C1 segment of cervical spinal cord (tissue), 14 donors: ENCODE results near the gene EVI5.
A peak's percentile ranks its signal among the peaks of the same experiment; 100 is the strongest.
"Not testable (repeated sequence)": the region's sequence is repeated elsewhere in the genome, so short reads cannot be mapped to it uniquely, and the experiment has no call there.

Source experiments
- DNase-seq, 14 donors: peaks; one replicate each; lab custom pipeline; 2025; lab: John Stamatoyannopoulos, UW

The EVI5 gene

DNA sequence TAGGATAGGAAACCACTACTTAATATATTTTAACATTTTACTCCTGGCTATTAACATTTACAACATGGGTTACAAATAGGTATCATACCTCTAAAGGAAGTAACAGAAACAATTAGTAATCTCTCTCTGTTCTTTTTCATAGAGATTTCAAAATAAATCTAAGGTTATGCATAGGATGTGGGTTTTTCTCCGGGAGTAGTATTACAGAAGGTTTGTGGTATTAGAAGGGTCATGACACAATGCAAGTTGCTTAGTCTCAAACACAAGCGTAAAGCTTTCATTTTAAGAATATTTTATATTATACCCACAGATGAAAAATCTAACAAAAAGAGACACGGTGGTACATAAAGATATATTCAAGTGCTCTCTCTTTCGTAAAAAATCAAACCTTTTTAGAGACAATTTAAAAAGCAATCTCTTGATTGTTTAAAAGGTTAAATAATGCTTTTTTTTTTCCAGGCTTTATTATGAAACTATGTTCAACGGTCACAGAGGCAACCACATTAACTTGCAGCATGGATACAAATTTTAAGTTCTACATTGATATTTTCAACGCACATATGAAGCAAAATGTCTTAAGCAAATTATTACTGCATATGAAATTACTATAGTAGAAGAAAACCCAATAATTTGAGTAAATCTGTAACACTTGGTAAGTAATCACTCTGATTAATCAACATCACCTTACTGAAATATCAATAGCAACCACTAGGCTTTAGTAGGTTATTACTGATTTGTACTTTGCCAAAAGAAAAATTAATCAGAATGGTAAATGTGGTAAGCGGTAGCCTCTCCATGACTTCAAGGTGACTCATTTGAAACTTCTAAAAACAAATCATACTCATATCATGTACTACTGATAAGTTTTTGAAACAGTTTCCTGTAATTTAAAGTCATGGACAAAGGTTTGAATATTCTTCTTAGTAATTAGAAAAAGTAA is 200.8 kb downstream of the EVI5 start:
- no peak for DNase-seq

DNA sequence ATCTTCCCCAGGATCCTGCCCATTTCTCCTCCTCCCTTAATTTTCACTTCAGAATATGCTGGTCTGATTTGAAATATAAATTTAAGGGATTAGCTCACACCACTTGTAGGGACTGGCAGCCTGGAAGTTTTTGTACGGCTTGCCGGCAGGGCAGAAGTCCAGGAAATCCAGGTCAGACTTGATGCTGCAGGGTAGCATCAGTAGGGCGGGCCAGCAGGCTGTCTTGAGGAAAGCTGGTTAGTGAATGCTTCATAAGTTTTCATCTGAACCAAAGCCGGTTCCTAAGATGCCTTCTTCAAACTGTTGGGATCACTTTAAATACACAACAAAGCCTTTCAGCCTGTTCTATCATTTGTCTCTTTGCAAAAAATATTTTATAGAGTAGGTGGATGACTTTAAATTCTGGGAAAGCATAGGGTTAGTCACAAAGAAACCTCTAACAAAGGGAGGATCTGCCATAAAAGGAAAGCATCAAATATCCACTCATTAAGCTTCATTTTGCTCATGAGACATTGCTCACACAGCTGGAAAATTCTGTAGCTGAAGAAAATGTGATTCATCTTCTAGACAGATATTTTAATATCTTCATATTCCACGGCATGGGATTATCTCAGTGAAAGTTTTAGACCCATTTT is 207.5 kb downstream of the EVI5 start:
- DNase-seq, result peak in 7 of 14 donors; percentile 0 to 19 (median 1)

DNA sequence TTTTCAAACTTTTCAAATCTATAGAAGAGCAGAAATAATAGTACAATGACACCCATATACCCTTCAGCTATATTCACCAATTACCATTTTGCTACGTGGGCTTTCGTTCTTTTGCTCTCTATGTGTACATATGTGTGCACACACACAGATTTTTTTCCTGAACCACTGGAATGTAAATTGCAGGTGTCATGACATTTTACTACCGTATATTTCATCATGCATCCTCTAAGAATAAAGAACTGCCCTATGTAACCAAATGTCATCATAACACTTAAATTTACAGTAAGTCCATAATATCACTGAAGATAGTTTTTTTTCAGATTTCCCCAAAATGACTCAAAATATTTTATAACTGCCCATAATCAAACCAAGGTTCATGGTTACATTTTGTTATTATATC is 209.8 kb downstream of the EVI5 start:
- DNase-seq, result no peak

DNA sequence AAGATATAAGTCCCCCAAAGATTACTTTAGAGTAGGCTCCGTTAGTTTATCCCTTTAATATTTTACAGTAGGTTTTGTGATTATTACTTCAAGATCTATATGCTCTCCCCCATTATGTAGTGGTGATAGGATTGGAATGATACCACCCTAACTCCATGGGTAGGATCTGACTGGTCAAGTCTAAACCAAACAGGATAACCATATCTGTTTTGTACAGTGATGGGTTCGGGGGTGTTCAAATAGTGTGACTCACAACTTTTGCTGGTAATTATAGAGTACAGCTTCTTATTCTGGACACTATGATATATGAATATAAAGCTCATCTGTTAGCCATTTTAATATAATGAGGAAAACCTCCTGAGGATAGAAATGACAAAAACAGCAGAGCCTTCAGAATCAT is 212.4 kb downstream of the EVI5 start:
- no peak for DNase-seq

DNA sequence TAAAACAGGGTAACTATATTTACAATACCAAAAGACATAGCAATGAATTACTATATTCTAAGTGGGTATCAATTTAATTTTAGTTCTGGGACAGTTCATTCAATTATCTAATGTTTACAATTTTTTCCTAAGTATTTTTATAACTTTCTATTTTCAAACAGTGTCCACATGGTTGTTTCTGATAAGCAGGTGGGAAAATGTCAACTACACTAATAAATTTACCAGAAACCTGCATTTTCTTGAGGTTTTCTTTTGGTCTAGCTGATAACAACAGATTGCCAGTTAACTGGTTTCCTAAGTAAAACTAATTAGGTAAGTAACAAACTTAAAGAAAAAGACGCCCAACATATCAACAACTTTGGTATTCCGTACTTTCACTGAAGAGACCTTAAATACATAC is 213.3 kb downstream of the EVI5 start:
- DNase-seq, result no peak

DNA sequence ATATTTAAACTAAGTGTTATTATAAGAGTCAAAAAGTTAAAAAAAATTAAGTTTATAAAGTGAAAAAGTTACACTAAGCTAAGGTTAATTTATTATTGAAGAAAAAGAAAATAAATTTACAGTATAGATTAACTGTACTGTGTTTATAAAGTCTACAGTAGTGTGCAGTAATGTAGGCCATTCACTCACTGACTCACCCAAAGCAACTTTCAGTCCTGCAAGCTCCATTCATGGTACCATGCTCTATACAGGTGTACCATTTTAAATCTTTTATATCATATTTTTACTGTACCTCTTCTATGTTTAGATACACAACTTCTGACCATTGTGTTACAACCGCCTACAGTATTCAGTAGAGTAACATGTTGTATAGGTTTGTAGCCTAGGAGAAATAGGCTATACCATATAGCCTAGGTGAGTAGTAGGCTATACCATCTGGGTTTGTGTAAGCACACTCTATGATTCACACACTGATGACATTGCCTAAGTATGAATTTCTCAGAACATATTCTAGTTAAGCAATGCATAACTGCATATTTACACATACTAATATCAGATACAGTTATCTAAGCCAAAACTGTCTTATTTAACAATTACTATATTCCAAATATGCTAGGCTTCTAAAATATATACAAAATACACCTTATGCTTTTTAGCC is 217.6 kb downstream of the EVI5 start:
- DNase-seq, result no peak

DNA sequence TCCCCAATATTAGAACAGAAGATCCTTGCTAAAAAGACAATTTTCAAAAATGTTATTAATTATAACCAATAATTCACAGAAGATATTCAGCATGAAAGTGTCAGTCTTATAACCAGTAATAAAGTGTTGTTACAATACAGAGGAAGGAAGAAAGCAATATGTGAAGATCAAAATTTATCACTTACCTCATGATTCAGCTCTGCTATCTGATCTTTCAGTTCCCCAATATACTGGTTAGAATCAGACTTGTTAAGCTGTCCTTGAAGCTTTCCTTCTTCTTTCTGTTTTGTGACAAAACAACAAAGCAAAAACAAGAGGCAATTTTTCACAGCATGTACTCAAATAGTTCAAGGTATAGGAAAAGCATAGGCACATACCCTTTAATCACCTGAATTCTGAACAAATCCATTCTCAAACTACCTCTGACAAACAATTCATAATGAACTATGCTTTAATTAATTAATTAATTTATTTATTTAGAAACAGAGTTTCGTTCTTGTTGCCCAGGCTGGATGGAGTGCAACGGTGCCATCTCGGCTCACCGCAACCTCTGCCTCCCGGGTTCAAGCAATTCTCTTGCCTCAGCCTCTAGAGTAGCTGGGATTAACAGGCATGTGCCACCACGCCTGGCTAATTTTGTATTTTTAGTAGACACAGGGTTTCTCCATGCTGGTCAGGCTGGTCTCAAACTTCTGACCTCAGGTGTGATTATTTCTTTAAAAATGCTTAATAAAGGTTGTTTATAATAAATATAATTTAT is 221.3 kb downstream of the EVI5 start:
- DNase-seq, result no peak

DNA sequence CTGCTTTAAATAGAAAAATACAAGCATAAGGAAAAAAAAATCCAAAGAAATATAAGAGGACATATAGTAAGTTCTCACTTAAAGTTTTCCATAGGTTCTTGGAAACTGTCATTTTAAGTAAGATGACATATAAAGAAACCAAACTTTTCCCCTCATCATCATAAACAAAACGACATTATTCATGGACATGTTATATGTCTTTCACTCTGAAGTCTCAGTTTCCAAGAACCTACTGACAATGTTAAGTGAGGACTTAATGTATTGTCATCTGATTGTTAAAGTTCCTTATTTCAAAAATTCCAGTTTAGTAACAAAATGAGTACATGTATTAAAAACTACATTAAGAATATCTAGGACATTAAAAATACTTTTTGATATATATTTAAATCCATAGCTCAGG is 228.6 kb downstream of the EVI5 start:
- no peak for DNase-seq

DNA sequence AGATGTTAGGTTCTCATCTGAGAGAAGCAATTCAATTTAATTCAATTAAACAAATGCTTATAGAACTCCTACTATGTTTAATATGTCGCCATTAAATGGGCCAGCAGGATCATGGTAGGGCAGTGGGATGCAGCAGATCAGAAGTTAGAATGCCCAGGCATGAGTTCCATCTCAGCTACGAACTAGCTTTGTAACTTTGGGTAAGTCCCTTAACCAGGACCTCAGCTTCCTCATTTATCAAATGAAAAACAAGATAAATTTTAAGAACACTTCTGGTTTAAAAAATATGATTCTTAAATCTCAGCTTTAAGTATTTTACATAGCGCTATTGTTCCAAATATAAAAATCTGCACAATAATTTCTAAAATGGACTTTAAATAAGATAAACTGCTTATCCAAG is 230.7 kb downstream of the EVI5 start:
- no peak for DNase-seq

DNA sequence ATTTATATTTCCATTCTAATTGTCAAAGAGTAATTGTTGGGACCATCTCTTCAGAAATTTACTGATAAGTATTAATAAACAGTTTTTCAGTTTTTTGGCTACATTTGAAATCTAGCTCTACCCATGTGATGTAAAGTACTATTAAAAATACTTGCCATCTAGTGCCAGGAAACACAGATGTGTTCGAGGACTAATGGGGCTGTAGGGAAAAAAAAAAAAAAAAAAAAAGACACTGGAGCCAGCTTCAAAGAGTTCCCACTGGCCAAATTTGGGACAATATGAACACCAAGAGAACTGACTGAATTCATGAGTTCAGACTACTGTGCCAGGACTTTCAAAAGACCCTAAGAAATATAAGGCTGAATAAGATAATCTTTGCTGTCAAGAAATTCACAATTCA is 233.0 kb downstream of the EVI5 start:
- DNase-seq, result no peak

DNA sequence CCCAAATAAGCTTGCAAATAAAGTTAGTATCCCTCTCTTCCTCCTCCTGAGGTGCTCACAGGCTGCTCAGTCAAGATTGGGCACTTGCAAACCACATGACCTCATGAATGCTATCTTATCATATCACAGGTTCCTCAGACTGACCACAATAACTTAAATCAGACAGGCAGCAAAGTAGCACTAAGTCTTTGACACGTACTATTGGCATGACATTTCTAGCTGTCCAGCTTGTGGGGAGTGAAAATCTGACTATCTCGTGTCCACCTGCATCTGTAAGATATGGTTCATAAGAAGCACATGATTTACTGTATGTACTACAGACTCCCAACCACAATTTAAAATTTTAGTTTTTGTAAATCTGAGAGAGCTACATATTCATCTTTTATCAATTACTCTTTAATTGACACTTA is 240.1 kb downstream of the EVI5 start:
- DNase-seq, result no peak

DNA sequence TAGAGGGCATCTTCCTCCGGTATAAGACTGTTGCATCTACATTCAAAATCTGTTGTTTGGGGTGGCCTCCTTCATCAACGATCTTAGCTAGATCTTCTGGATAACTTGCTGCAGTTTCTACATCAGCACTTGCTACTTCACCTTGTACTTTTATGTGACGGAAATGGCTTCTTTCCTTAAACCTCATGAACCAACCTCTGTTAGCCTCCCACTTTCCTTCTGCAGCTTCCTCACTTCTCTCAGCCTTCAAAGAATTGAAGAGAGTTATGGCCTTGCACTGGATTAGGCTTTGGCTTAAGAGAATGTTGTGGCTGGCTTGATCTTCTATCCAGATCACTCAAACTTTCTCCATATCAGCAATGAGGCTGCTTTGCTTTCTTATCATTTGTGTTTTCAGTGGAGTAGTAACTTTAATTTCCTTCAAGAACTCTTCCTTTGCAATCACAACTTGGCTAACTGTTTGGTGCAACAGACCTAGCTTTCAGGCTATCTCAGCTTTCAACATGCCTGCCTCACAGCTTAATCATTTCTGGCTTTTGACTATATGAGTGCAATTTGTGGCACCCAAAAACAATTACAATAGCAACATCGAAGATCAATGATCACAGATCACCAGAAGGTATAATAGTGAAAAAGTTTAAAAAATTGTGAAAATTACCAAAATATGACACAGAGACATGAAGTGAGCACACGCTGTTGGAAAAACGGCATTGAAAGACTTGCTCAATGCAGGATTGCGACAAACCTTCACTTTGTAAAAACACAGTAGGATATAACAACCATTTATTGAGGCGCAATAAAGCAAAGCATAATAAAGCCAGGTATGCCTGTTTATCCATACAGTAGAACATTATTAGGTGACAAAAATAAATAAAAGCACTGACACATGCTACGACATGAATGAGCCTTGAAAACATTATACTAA is 241.5 kb downstream of the EVI5 start:
- no peak for DNase-seq

DNA sequence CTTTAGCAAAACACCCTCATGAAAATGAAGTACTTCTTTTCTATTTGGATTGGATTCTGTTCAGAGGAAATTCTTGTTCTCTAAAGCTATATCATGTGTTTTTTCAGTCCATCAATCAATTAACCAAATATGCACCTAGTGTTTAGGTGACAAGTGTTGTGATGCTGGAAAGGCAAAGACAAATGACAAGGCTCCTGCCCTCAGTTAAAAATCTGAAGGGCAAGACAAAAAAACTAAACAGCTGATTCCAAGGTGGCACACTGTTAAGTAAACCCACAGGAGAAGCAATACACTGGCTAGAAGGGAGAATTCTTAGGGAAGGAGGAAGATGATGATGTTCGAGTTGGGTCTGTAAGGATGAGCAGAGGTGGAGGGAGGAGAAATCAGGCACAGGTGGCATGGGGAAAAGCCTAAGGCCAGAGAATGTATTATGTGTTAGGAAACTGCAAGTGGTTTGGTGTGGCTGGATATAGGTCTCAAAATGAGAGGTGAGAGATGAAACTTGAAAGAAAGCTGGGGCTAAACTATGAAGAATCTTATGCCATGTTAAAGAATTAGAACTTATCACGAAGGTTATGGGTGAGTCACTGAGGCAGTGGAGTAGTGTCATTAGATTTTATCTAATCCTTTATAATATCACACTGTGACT is 246.4 kb downstream of the EVI5 start:
- no peak for DNase-seq

DNA sequence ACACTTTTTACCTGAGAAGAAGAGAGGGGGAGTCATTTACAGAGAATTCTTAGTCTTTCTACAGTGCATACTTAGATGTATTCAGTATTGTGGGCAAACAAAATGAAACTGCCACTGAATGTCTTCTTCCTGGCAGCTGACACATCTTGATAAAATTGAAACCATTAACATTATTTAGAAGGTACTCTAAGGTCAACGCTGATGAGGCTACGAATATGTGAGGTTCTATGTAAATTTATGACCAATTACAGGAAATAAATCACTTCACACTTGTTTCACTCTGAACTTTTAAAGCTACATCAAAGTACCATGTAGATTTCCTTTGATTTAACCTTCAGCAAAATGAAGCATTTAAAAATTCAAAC is 246.9 kb downstream of the EVI5 start:
- no peak for DNase-seq

DNA sequence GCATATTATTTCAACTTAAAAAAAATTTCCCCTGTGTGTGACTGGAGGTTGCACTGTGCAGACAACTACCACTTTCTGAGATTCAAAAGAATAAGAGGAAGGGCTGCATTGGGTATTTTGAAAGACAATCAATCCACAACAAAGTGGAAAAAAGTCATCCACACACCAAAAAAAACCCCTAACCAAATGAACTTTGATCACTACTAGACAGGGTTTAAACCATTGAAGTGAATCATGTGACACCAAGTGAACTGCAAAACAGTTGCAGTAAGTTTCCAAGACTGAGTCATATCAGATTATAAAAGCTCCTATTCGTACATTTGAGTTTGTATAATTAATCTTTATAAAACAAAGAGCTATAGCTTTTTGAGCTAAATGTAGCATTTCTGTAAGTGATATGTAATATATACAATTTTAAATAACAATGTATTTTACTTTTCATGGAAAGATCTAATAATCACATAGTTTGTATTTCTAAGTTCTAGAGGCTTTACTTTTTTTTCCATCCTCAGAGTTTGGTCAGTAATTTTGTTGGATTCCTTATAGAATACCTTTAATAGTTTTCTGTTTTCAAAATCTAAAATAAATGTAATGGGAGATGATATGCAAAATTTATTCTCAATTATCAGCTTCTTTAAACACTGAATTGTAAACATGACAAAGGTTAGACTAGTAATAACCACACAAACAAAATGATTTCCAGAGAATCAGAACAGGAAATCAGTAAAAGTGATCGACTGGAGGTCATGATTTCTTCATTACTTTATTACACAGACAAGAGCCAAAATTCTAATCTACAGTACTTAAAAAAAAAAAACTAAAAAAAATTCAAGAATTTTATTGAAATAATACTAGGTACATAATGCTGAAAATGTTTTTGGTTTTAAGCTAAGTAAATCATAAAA is 247.7 kb downstream of the EVI5 start:
- DNase-seq, result no peak

DNA sequence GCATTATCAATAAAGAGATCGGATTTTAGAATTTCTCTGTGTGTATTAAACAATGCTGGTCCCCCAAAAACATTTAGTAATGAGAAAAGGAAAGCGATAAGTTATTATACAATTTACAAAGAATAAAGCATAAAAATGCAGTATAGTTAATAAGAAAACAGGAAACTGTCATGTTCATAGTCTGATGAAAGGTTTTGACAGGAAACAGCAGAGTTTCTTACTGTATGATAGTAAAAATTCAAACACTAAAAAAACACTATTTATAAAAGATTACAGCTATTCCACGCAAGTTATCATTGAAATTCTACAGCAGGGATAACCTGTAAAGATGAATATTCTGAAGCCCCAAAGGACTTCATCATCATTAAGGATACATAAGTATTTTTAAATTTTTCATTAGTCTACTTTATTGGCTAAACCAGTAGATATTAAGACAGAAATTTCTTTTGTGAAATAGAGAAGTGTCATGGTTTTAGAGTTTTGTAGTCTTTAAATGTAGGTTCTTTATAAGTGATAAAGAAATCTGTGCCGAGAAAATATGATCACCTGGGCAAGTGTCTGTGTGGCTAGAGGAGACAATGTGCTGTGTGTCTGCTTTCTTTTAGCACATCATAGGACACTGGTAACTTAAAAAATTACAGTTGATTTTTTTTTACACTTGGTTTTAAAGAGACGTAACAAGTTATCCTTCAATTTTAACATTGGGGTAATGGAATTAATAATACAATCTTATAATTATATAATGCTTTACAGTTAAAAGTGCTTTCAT is 248.5 kb downstream of the EVI5 start:
- no peak for DNase-seq

DNA sequence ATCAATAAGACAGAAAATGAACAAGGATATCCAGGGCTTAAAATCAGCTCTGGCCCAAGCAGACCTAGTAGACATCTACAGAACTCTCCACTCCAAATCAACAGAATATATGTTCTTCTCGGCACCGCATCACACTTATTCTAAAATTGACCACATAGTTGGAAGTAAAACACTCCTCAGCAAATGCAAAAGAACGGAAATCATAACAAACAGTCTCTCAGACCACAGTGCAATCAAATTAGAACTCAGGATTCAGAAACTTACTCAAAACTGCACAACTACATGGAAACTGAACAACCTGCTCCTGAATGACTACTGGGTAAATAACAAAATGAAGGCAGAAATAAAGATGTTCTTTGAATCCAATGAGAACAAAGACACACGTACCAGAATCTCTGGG is 252.5 kb downstream of the EVI5 start:
- DNase-seq, result not testable (repeated sequence)

DNA sequence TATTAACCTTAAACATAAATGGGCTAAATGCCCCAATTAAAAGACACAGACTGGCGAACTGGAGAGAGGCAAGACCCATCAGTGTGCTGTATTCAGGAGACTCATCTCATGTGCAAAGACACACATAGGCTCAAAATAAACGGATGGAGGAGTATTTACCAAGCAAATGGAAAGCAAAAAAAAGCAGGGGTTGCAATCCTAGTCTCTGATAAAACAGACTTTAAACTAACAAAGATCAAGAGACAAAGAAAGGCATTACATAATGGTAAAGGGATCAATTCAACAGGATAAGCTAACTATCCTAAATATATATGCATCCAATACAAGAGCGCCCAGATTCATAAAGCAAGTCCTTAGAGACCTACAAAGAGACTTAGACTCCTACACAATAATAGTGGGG is 253.0 kb downstream of the EVI5 start:
- DNase-seq, result not testable (repeated sequence)
